ENCODE measurements around the gene ERCC6L2. TPM values are rescaled to one million over a fixed set of nuclear protein-coding genes. Genes with fewer than 3 reads are reported as not detected.

The ERCC6L2 gene
- total RNA-seq, 1 experiment from 2014 or later, result 20.3 TPM

DNA sequence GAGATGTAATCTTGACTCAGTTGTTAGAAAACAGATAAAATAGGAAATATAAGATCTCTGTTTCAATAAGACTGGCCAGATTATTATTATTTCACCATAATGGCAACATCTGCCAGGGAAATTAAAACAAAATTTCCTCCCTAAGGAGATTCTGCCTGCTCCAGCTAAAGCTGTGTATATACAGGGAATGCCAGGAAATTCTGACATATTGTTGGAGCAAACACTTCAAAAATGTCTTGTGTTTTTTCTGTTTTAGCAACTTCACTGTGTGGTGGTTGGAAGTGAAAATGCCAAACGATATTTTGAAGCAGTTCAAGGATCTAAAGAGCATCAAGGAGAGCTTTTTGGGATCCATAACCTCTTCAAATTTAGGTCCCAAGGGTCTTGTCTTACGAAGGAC is 90.8 kb downstream of the ERCC6L2 start:
- no TSS peak for BruUV-seq (replicated peaks)
- H3K4me3 Mint-ChIP-seq (ENCODE audit: low read depth, unreplicated experiment), result no peak overlapping the region
- intact Hi-C loops (cut with micrococcal nuclease; ENCODE audit: unreplicated experiment), result no loop called here

DNA sequence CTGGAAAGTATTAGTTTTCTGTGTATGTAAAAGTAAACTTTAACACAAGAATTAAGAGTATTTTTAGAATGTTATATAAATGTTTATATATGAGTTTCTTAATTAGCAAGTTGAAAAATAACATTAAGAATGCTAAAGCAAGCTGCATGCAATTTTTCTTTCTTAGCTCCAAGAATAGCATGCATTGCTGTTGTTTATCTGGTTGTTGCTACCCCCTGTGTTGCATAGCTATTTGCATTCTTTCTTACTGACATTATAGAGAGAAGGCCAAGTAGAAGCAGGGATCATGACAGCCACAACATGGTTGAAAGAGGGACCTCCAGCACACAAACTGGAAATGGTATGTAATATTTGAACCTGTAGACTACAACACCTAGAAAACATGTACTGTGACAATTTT is 94.8 kb downstream of the ERCC6L2 start:
- CTCF ChIA-PET, result no interaction called here
- H3K4me3 Mint-ChIP-seq (ENCODE audit: low read depth, unreplicated experiment), result no peak overlapping the region
- TF ChIP-seq, protein P1, sequence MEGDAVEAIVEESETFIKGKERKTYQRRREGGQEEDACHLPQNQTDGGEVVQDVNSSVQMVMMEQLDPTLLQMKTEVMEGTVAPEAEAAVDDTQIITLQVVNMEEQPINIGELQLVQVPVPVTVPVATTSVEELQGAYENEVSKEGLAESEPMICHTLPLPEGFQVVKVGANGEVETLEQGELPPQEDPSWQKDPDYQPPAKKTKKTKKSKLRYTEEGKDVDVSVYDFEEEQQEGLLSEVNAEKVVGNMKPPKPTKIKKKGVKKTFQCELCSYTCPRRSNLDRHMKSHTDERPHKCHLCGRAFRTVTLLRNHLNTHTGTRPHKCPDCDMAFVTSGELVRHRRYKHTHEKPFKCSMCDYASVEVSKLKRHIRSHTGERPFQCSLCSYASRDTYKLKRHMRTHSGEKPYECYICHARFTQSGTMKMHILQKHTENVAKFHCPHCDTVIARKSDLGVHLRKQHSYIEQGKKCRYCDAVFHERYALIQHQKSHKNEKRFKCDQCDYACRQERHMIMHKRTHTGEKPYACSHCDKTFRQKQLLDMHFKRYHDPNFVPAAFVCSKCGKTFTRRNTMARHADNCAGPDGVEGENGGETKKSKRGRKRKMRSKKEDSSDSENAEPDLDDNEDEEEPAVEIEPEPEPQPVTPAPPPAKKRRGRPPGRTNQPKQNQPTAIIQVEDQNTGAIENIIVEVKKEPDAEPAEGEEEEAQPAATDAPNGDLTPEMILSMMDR (IDR thresholded peaks at IDR 0.05; ENCODE audit: unreplicated experiment), result no peak

More for the DNA sequence above, 90.8 kb downstream of the ERCC6L2 start:
- DNase-seq, result no peak
- Mint-ChIP-seq H3K36me3 (ENCODE audit: insufficient read depth, unreplicated experiment) (no peaks in the 10 kb centered on the region), H3K27me3 (ENCODE audit: unreplicated experiment) (no peaks in the 10 kb centered on the region), H3K27ac (ENCODE audit: unreplicated experiment) (no peak overlapping the region), H3K9me3 (ENCODE audit: low read depth, unreplicated experiment) (no peaks in the 10 kb centered on the region), H3K4me1 (ENCODE audit: low read depth, unreplicated experiment) (no peaks in the 10 kb centered on the region)
- TF ChIP-seq, protein P1 (IDR thresholded peaks at IDR 0.05; ENCODE audit: unreplicated experiment), result no peak
- CTCF ChIA-PET, result no interaction called here

DNA sequence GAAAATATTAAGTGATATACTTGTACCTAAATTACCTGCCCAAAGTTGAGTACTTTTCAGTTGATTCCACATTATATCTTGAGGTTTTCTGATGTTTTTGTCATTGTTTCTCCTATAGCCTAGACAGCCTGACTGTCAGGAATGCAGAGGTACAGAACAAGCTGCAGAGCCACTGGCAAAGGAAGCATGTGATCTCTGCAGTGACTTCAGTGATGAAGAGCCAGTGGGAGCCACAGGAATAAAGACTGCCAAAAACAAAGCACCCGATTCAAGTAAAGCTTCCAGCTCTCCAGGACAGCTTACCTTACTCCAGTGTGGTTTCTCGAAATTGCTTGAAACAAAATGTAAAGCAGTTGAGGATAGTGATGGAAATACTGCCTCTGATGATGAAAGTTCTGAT is 96.3 kb downstream of the ERCC6L2 start:
- TF ChIP-seq, protein P1 (IDR thresholded peaks at IDR 0.05; ENCODE audit: unreplicated experiment), result no peak
- Mint-ChIP-seq H3K4me3 (ENCODE audit: low read depth, unreplicated experiment) (no peak overlapping the region), H3K27me3 (ENCODE audit: unreplicated experiment) (no peaks in the 10 kb centered on the region), H3K27ac (ENCODE audit: unreplicated experiment) (no peak overlapping the region), H3K36me3 (ENCODE audit: insufficient read depth, unreplicated experiment) (no peaks in the 10 kb centered on the region), H3K4me1 (ENCODE audit: low read depth, unreplicated experiment) (no peaks in the 10 kb centered on the region), H3K9me3 (ENCODE audit: low read depth, unreplicated experiment) (no peaks in the 10 kb centered on the region)
- CTCF ChIA-PET, result no interaction called here
- no TSS peak for BruUV-seq (replicated peaks)
- intact Hi-C loops (cut with micrococcal nuclease; ENCODE audit: unreplicated experiment), result no loop called here
- DNase-seq, result no peak

More for the DNA sequence above, 94.8 kb downstream of the ERCC6L2 start:
- Mint-ChIP-seq H3K9me3 (ENCODE audit: low read depth, unreplicated experiment) (no peaks in the 10 kb centered on the region), H3K27ac (ENCODE audit: unreplicated experiment) (no peak overlapping the region), H3K4me1 (ENCODE audit: low read depth, unreplicated experiment) (no peaks in the 10 kb centered on the region), H3K36me3 (ENCODE audit: insufficient read depth, unreplicated experiment) (no peaks in the 10 kb centered on the region), H3K27me3 (ENCODE audit: unreplicated experiment) (no peaks in the 10 kb centered on the region)
- intact Hi-C loops (cut with micrococcal nuclease; ENCODE audit: unreplicated experiment), result no loop called here
- no TSS peak for BruUV-seq (replicated peaks)
- DNase-seq, result no peak

DNA sequence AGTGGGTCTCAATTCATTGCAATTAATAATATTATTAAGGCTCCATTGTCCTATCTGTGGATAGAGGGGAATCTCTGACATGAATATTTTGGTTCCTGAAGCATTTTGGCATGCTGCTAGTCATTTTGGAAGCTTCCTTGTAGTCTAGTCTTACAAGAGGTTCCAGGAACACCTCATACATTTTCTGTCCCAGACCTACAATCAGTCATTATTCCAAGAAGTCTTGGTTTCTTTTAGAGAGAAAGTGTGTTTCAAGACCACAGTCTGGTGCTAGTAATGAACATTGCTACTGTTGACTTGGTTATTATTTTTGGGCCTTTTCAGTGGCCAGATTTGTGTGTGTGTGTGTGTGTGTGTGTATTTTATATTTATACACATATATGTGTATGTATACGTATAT is 98.9 kb downstream of the ERCC6L2 start:
- CTCF ChIA-PET, result no interaction called here
- Mint-ChIP-seq H3K9me3 (ENCODE audit: low read depth, unreplicated experiment) (no peaks in the 10 kb centered on the region), H3K4me3 (ENCODE audit: low read depth, unreplicated experiment) (no peak overlapping the region), H3K27ac (ENCODE audit: unreplicated experiment) (no peak overlapping the region), H3K36me3 (ENCODE audit: insufficient read depth, unreplicated experiment) (no peaks in the 10 kb centered on the region), H3K4me1 (ENCODE audit: low read depth, unreplicated experiment) (no peaks in the 10 kb centered on the region), H3K27me3 (ENCODE audit: unreplicated experiment) (no peaks in the 10 kb centered on the region)
- intact Hi-C loops (cut with micrococcal nuclease; ENCODE audit: unreplicated experiment), result no loop called here
- TF ChIP-seq, protein P1 (IDR thresholded peaks at IDR 0.05; ENCODE audit: unreplicated experiment), result no peak
- BruUV-seq (replicated peaks), result no TSS peak
- no peak for DNase-seq
